Stimulated activated CD8-positive, alpha-beta memory T cell treated with anti-CD3 and anti-CD28 coated beads, Interleukin-2, amount 100 ng/mL, for 48 hours (primary cell): Measurements from ENCODE around the gene CDC42EP3.

Experiments
- DNase-seq, 2 donors: peaks; one replicate each; pipeline ENCODE4 v3.0.0-alpha.2; 2020; ENCODE audit warnings: low read depth in 2 of 2

CDC42EP3 gene

DNA sequence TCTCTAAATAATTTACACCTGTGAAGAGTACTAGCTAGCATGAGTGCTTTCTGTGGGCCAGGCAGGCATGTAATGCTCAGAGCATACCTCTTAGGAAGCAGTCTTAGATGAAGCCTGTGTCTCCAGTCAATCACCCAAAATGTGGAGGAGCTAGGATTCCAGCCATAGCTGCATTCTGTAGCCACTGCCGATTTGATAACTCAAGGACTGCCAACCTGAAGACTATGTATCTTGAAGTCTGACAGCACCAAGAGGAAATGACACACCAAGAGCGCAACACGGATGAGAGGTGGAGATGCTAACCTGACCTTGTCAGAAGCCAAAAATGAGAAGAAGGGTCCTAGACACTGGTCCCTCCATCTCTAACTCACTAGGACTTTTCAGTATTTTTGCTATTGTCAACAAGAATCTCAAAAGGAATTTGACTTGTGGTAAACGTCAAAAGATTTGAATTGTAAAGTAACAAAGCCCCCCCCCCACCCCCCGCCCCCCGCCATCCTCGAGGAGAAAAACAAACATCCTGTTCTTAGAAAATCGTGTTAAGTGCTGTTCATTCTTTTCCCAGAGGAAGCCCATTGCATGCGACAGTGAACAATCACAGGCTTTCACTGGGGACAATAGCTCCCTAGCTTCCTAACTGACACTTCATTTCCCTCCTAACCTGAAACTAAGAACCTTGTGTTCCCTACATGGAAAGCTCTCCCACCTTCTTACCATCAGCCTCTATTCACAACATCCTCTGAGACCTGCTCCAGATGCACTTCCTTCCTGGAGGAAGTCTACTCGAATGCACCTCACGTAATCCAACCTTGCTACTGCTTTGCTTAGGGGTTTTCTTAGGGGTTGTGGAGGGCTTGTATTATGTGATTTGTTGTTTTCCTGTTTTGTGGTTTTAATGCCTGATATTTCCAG is 14.7 kb downstream of the CDC42EP3 start:
- DNase-seq, result no peak

GRCh38 chr2:37654932-37655841 is 16.3 kb downstream of the CDC42EP3 start:
- DNase-seq, result no peak

- no peak for DNase-seq
Observed at GRCh38 chr2:37654419-37654818, 17.0 kb downstream of the CDC42EP3 start.

- DNase-seq, result no peak
Observed at GRCh38 chr2:37653805-37654378, 17.6 kb downstream of the CDC42EP3 start.

DNA sequence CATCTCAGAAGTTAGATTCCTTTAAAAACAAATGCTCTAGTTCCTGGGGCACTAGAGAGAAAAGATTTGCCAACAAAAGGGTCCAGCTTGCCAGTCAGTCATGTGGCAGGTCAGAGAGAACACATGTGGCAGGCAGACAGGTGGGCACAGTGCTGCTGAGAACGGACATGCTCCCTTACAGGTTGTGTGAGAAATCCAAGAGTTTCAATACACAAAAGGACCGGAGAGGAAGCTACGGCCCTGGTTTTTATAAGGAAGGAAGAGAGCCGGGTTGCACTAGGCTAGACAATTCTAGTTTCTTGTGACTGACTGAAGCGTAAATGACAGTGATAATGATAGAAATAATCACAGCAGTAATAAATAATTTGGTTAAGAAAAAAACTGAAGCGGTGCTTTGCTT is 18.3 kb downstream of the CDC42EP3 start:
- no peak for DNase-seq

GRCh38 chr2:37652199-37652640 is 19.2 kb downstream of the CDC42EP3 start:
- no peak for DNase-seq

- no peak for DNase-seq
Observed at GRCh38 chr2:37650548-37651093, 20.8 kb downstream of the CDC42EP3 start.

DNA sequence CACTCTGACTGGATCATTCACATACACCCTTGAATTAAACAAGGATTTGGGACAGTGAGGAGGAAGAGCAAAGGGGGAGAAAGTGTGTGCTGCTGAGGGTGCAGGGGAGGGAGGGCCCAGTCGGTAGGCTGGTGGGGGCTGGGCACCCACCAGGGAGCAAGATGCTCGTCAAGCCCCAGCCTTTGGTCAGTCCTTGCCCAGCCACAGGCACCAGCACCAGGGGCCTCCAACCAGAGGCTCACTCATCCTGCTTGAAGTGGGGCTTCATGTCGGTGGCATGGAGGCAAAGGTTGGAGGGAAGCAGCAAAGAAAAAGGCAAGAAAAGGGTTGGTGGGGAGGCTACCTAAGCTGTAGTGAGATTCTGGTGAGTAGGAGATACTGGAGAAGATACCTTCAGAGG is 21.9 kb downstream of the CDC42EP3 start:
- no peak for DNase-seq

- no peak for DNase-seq
Observed at GRCh38 chr2:37648331-37649011, 23.0 kb downstream of the CDC42EP3 start.

DNA sequence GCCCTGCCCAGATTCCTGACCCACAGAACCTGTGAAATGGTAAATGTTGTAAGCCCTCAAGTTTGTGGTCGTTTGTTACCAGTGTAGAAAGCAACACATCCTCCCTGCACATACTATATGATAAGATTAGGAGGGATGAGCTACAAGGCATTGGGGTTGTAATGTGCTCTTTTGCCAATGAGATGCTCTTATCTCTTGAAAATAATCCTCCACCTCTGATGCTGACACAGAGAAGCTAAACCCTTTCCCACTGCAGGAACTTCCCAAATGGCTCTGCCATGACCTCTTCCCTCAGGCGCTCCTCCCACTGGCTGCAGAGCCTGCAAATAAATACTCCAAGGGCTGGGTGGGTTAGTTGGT is 23.5 kb downstream of the CDC42EP3 start:
- no peak for DNase-seq

DNA sequence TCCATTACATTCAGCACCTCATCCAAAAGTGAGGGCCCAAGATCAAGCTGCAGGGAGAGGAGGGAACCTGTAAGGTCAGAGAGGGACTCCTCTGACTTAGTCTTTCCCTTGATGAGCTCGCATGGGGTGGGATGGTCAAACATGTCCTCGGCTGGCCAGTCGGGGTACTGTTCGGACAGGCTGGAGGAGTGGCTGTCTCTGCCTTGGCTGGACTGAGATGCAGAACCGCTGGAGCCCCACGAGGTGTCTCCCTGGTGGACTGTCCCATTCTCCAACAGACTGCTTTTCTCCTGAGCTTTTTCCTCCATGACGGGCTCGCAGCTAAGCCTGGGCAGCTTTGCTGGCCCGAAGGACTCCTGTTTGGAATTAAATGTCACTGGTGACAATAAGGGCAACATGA is 25.6 kb downstream of the CDC42EP3 start:
- DNase-seq, result no peak

DNA sequence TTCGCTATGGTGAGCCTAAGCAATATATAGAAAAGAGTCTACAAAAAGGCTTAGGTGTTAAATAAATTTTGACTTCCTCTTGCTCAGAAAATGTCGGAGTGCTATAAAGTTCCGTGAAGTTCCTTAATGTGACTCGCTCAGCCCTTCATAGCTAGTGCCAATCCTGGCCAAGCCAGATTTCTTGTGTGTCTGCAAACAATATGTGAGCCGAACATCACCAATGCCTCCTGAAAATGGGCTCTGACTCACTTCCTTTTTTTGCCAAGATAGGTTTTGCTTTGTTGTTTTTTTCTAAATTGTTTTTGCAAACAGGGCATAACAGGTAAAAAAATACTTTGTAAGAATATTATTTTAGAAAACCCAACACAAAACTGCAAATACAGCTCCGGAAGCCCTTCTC is 26.1 kb downstream of the CDC42EP3 start:
- no peak for DNase-seq

GRCh38 chr2:37644191-37644590 is 27.3 kb downstream of the CDC42EP3 start:
- DNase-seq, result no peak

DNA sequence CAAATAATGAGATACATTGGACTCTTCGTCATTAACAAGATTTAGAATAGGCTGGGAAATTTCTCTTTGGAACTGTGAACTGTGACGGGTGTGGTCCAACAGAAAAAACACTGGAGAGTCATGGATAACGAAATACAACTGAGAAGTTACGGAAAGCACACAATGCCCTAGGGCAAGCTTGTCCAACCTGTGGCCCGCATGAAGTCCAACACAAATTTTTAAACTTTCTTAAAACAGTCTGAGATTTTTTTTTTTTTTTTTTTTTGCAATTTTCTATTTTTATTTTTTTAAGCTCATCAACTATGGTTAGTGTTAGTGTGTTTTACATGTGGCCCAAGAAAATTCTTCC is 27.7 kb downstream of the CDC42EP3 start:
- no peak for DNase-seq

- no peak for DNase-seq
Observed at GRCh38 chr2:37642907-37643729, 28.3 kb downstream of the CDC42EP3 start.

- DNase-seq, result no peak
Observed at GRCh38 chr2:37641582-37642171, 29.8 kb downstream of the CDC42EP3 start.

GRCh38 chr2:37639631-37640030 is 31.8 kb downstream of the CDC42EP3 start:
- DNase-seq, result no peak

DNA sequence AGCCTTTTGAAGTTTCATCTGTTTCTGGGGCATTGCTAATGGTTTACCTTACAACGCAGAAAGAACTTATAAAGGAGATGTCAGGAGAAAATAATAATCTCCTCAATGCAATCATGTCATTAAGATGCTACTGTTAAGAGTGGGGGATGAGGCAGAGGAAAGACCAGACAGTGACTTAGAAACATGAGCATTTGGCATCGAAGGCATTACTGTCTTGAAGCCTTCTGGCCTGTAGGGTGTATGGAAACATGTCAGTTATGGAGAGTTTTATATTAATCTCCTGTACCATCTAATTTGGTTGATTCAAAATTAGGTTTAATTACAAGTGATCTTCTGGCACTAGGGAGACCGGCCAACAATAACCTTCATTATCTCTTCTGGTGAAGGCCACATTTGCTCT is 32.5 kb downstream of the CDC42EP3 start:
- DNase-seq, result no peak

DNA sequence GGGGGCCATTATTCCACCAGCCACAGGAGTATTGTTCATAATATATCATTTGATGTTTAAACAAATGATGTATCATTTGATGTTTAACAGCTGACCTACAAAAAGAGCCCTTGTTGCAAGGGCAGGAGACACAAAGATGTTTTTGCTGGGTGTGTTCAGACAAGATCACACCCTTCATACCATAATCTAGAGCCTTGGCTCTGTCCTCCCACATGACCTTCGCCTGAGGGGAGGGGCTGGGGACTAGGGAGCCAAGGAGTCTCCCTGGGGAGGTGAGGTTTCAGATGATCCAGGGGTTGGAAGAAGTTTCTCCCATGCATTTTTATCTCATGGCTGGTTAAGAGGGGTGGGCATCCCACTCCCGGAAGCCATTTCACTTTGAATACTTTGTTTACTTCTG is 33.5 kb downstream of the CDC42EP3 start:
- DNase-seq, result no peak

DNA sequence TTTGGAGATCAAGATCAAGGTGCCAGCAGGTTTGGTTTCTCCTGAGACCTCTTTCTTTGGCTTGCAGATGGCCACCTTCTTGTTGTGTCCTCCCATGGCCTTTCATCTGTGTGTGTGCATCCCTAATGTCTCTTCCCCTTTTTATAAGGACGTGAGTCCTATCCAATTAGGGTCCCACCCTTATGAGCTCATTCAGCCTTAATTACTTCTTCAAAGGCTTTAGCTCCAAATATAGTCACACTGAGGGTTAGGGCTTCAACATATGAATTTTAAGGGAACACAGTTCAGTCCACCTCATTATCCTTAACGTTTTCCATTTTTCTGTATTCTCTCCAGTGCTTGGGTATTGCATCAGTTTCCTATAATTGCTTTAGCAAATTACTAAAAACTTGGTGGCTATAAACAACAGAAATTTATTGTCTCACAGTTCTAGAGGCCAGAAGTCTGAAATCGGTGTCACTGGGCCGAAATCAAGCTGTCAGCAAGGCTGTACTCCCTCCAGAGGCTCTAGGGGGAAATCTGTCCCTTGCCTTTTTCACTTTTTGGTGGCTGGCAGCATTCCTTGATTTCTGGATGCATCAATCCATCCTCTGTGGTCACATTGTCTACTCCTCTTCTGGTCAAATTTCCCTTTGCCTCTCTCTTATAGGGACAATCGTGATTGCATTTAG is 34.1 kb downstream of the CDC42EP3 start:
- DNase-seq, result no peak
